HEK293 (cell line): ENCODE measurements around the gene MYOM1.

Experiments
- CTCF ChIP-seq: fragments of 450-650 bp; formaldehyde crosslinking; IDR thresholded peaks from 2 replicates; pipeline ENCODE4 v1.5.1; 2016; ENCODE audit warnings: missing biosample characterization, missing genetic modification characterization
- MYNN ChIP-seq: fragments of 450-650 bp; formaldehyde crosslinking; IDR thresholded peaks from 2 replicates; pipeline ENCODE4 v1.5.1; 2016; ENCODE audit warnings: missing biosample characterization, missing genetic modification characterization, borderline replicate concordance
- SALL2 ChIP-seq: fragments of 450-650 bp; formaldehyde crosslinking; IDR thresholded peaks from 2 replicates; pipeline ENCODE4 v1.5.0; 2017; ENCODE audit warnings: missing biosample characterization, mild to moderate bottlenecking, missing genetic modification characterization, borderline replicate concordance
- SETDB1 ChIP-seq: IDR thresholded peaks from one replicate; pipeline ENCODE4 v1.6.1; 2017; ENCODE audit warnings: mild to moderate bottlenecking, low read length, moderate library complexity, mixed read lengths; ENCODE audit not compliant: insufficient read length
- ZBTB21 ChIP-seq: fragments of 450-650 bp; formaldehyde crosslinking; IDR thresholded peaks from 2 replicates; pipeline ENCODE4 v1.5.1; 2017; ENCODE audit warnings: missing biosample characterization, missing genetic modification characterization
- ZFP37 ChIP-seq: fragments of 450-650 bp; formaldehyde crosslinking; IDR thresholded peaks from 2 replicates; pipeline ENCODE4 v1.5.1; 2016; ENCODE audit warnings: missing biosample characterization, missing genetic modification characterization
- ZNF341 ChIP-seq: fragments of 450-650 bp; formaldehyde crosslinking; IDR thresholded peaks from 2 replicates; pipeline ENCODE4; 2016; ENCODE audit warnings: low read depth, missing biosample characterization, missing genetic modification characterization
- ZNF416 ChIP-seq: fragments of 450-650 bp; formaldehyde crosslinking; IDR thresholded peaks from 2 replicates; pipeline ENCODE4 v1.5.1; 2016; ENCODE audit warnings: missing biosample characterization, missing genetic modification characterization
- ZNF48 ChIP-seq: fragments of 450-650 bp; formaldehyde crosslinking; IDR thresholded peaks from 2 replicates; pipeline ENCODE4 v1.5.1; 2016; ENCODE audit warnings: missing biosample characterization, missing genetic modification characterization
- ZNF585B ChIP-seq: fragments of 450-650 bp; formaldehyde crosslinking; IDR thresholded peaks from 2 replicates; pipeline ENCODE4 v1.5.1; 2016; ENCODE audit warnings: missing biosample characterization, missing genetic modification characterization
- ZNF626 ChIP-seq: fragments of 450-650 bp; sonication (Bioruptor Pico); formaldehyde crosslinking; IDR thresholded peaks from 2 replicates; pipeline ENCODE4 v1.5.1; 2018; ENCODE audit warnings: missing biosample characterization, missing genetic modification characterization, inconsistent platforms
- ZNF704 ChIP-seq: fragments of 450-650 bp; formaldehyde crosslinking; IDR thresholded peaks from 2 replicates; pipeline ENCODE4 v1.5.1; 2016; ENCODE audit warnings: missing biosample characterization, missing genetic modification characterization
- ZSCAN16 ChIP-seq: fragments of 450-650 bp; formaldehyde crosslinking; IDR thresholded peaks from 2 replicates; pipeline ENCODE4 v1.5.1; 2016; ENCODE audit warnings: missing biosample characterization, missing genetic modification characterization
- ZSCAN5A ChIP-seq: fragments of 450-650 bp; formaldehyde crosslinking; IDR thresholded peaks from 2 replicates; pipeline ENCODE4 v1.5.1; 2016; ENCODE audit warnings: missing biosample characterization, missing genetic modification characterization

- TF ChIP-seq CTCF (tag by site-specific recombination) = no peak
- TF ChIP-seq ZFP37 (tag by site-specific recombination) = no peak
- TF ChIP-seq ZNF341 (tag by site-specific recombination) = no peak
- TF ChIP-seq ZSCAN16 (tag by site-specific recombination) = no peak
- TF ChIP-seq ZNF416 (tag by site-specific recombination) = no peak
- no peak for TF ChIP-seq ZNF48 (tag by site-specific recombination)
- no peak for TF ChIP-seq ZNF626
- TF ChIP-seq SALL2 (tag by site-specific recombination) = no peak
- no peak for TF ChIP-seq MYNN (tag by site-specific recombination)
- TF ChIP-seq ZBTB21 (tag by site-specific recombination) = no peak
- TF ChIP-seq ZNF585B = no peak
- TF ChIP-seq SETDB1 = no peak
- TF ChIP-seq ZNF704 (tag by site-specific recombination) = no peak
- TF ChIP-seq ZSCAN5A = no peak
These were observed 16.7 kb upstream of the MYOM1 start for GRCh38 chr18:3236470-3236869.
